Stimulated activated CD4-positive, alpha-beta T cell treated with anti-CD3 and anti-CD28 coated beads, TNF-alpha, amount 100 ng/mL, for 24 hours (primary cell): Measurements from ENCODE around the gene MUC5B.
"Not testable (repeated sequence)": the region's sequence is repeated elsewhere in the genome, so short reads cannot be mapped to it uniquely, and the experiment has no call there.

Experiments
- DNase-seq, 3 experiments: peaks; one replicate each; pipeline ENCODE4 v3.0.0-alpha.2; 2020; ENCODE audit warnings: low read depth in 3 of 3

Gene MUC5B

DNA sequence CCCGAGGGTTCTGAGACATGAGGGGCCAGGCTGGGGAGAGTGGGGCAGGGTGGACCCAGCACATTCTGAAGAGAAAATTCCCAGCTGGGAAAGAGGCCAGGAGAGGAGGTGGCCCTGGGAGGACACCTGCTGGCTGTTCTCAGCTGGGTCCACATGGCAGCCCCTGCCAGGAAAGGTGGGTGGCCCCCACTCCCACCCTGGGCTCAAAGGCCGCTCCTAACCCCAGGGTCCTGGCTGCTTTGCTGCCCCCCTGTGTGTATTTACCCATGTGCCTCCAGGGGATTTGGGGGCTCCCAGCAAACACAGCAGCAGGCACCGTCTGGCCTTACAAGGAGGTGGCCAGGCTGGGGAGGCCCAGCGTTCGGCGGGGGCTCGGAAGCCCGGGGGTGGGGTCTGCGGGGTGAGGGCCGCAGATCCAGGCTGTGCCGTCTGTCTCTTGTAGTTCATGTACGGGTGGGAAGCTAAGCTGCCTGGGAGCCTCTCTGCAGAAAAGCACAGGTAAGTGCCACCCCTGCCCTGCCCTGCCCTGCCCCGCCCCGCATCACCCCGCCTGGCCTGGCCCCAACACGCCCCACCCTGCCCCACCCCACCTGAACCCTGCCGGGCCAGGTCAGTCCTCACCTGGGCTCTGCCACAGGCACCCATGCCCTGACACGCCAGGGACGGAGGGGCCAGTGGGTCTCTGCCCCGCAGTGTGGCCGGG, 10.6 kb downstream of the MUC5B start:
- DNase-seq = no peak

GRCh38 chr11:1234054-1234720, 11.3 kb downstream of the MUC5B start:
- no peak for DNase-seq

- DNase-seq = no peak
These were observed 12.0 kb downstream of the MUC5B start for GRCh38 chr11:1234771-1235305.

- DNase-seq = no peak
These were observed 12.5 kb downstream of the MUC5B start for GRCh38 chr11:1235306-1235900.

GRCh38 chr11:1235901-1236315, 13.0 kb downstream of the MUC5B start:
- no peak for DNase-seq

DNA sequence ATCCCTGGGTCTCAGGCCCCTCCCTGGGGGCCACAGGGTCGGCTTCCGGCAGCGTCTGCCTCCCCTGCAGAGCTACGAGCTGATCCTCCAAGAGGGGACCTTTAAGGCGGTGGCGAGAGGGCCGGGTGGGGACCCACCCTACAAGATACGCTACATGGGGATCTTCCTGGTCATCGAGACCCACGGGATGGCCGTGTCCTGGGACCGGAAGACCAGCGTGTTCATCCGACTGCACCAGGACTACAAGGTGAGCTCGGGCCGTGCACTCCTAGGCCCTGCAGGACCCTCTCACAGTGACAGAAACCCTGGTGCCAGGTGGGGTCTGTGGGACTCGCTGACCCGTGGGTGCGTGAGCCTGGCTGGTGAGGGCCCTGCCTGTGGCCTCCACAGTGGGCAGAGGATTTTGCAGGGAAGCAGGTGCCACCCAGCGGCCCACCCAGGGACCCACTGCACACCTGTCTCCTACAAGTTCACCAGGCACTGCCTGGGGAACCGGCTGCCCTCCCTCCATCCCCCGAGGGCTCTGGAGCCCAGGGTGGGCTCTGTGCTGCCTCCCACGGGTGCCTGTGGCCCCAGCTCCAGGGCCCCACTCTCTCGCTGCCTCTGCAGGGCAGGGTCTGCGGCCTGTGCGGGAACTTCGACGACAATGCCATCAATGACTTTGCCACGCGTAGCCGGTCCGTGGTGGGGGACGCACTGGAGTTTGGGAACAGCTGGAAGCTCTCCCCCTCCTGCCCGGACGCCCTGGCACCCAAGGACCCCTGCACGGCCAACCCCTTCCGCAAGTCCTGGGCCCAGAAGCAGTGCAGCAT, 13.7 kb downstream of the MUC5B start:
- DNase-seq = no peak

DNA sequence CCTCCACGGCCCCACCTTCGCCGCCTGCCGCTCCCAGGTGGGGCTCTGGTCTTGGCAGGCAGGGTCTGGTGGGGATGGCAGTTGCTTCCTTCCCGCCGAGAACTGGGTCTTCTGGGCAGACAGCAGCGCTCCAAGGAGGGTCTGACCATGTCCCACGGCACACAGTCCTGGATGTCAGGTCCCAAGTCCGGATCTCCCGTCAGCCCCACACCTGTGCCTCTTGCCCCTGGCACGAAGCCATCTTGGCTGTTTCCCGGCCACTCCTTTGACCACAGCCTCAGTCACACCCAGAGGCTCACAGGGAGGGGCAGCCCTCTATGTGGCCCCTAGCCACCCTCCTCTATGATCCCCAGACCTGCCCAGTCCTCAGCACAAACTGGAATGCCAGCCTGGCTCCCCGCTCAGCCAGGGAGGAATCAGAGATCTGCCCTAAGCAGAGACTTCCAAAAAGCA, 14.3 kb downstream of the MUC5B start:
- no peak for DNase-seq

DNA sequence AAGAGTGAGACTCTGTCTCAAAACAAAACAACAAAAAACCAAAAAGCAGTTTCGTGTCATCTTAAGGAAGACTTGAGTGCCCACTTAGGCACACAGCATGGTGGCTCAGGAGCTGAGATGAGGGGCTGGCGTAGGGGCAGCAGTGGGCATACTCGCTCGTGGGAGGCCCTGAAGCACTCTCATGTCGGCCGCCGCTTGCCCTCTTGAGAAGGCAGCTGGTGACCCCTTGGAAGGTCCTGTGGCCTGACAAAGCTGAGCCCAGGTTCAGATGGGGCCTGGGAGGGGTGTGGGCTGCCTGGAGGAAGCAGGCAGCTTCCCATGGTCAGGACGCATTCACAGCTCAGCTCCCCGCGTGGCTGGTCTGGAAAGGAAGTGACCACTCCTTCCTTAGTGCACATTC, 15.0 kb downstream of the MUC5B start:
- DNase-seq = no peak

DNA sequence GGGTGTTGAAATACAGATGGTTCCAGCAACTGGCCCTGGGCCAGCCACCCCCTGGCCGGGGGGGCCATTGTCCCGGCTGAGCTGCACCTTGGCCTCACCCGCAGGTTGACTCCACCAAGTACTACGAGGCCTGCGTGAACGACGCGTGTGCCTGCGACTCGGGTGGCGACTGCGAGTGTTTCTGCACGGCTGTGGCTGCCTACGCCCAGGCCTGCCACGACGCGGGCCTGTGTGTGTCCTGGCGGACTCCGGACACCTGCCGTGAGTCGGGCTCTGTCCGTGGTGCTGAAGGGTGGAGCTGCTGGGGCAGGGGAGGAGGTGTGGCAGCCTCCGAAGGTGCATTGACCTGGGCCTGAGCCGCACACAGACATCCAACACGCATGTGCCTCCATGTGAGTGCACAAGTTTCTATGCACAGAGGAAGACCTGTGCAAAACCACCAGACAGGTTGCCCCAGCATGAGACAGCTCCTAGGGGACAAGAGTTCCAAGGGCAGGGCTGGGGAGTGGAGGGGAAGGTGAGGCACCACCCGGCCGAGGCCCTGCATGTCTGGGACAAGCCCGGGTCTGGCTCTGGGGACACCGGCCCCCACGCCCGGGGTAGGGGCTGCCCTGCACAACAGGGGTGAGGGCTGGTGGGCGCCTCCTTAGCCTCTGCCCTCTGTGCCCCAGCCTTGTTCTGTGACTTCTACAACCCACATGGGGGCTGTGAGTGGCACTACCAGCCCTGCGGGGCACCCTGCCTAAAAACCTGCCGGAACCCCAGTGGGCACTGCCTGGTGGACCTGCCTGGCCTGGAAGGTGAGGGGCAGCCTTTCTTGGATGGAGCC, 16.1 kb downstream of the MUC5B start:
- no peak for DNase-seq

DNA sequence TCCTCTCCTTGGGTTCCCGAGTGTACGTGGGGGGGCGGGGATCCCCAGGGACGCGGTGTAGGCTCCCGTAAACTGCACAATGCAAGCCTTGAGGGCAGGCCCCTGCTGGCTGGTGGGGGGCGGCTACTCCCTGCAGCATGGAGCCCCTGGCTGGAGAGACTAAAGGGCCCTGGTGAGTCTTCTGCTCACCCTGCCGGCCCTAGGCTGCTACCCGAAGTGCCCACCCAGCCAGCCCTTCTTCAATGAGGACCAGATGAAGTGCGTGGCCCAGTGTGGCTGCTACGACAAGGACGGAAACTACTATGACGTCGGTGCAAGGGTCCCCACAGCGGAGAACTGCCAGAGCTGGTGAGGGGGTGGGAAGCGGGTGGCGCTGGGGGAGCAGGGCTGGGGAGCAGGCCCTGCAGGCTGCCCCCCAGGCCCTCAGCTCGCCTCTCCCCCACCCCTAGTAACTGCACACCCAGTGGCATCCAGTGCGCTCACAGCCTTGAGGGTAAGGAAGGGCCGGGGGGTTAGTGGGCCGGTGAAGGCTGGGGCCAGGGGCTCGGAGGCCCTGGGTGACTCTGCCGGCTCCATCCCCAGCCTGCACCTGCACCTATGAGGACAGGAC, 16.8 kb downstream of the MUC5B start:
- DNase-seq = no peak

DNA sequence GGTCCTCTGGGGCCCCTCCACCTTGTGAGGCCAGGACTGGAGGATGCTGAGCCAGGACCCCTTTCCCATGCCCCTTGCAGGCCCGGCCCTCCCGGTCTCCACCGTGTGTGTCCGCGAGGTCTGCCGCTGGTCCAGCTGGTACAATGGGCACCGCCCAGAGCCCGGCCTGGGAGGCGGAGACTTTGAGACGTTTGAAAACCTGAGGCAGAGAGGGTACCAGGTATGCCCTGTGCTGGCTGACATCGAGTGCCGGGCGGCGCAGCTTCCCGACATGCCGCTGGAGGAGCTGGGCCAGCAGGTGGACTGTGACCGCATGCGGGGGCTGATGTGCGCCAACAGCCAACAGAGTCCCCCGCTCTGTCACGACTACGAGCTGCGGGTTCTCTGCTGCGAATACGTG, 17.9 kb downstream of the MUC5B start:
- DNase-seq = no peak

DNA sequence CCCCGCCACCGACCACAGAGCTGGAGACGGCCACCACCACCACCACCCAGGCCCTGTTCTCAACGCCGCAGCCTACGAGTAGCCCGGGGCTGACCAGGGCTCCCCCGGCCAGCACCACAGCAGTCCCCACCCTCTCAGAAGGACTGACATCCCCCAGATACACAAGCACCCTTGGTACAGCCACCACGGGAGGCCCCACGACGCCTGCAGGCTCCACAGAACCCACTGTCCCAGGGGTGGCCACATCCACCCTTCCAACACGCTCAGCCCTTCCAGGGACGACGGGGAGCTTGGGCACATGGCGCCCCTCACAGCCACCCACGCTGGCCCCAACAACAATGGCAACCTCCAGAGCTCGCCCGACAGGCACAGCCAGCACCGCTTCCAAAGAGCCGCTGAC, 18.8 kb downstream of the MUC5B start:
- DNase-seq = no peak

GRCh38 chr11:1242289-1242688, 19.4 kb downstream of the MUC5B start:
- DNase-seq = no peak

DNA sequence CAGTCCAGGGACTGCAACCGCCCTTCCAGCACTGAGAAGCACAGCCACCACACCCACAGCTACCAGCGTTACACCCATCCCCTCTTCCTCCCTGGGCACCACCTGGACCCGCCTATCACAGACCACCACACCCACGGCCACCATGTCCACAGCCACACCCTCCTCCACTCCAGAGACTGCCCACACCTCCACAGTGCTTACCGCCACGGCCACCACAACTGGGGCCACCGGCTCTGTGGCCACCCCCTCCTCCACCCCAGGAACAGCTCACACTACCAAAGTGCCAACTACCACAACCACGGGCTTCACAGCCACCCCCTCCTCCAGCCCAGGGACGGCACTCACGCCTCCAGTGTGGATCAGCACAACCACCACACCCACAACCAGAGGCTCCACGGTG, 19.9 kb downstream of the MUC5B start:
- not testable (repeated sequence) for DNase-seq

DNA sequence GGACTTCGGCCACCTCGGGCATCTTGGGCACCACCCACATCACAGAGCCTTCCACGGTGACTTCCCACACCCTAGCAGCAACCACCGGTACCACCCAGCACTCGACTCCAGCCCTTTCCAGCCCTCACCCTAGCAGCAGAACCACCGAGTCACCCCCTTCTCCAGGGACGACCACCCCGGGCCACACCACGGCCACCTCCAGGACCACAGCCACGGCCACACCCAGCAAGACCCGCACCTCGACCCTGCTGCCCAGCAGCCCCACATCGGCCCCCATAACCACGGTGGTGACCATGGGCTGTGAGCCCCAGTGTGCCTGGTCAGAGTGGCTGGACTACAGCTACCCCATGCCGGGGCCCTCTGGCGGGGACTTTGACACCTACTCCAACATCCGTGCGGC, 20.7 kb downstream of the MUC5B start:
- DNase-seq = not testable (repeated sequence)

- not testable (repeated sequence) for DNase-seq
These were observed 21.7 kb downstream of the MUC5B start for GRCh38 chr11:1244557-1244956.

- not testable (repeated sequence) for DNase-seq
These were observed 22.9 kb downstream of the MUC5B start for GRCh38 chr11:1245717-1246116.

DNA sequence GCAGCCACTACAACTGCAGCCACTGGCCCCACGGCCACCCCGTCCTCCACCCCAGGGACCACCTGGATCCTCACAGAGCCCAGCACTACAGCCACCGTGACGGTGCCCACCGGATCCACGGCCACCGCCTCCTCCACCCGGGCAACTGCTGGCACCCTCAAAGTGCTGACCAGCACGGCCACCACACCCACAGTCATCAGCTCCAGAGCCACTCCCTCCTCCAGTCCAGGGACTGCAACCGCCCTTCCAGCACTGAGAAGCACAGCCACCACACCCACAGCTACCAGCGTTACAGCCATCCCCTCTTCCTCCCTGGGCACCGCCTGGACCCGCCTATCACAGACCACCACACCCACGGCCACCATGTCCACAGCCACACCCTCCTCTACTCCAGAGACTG, 23.4 kb downstream of the MUC5B start:
- DNase-seq = not testable (repeated sequence)

- DNase-seq = not testable (repeated sequence)
These were observed 24.2 kb downstream of the MUC5B start for GRCh38 chr11:1247026-1247425.

- not testable (repeated sequence) for DNase-seq
These were observed 26.1 kb downstream of the MUC5B start for GRCh38 chr11:1248951-1249350.

DNA sequence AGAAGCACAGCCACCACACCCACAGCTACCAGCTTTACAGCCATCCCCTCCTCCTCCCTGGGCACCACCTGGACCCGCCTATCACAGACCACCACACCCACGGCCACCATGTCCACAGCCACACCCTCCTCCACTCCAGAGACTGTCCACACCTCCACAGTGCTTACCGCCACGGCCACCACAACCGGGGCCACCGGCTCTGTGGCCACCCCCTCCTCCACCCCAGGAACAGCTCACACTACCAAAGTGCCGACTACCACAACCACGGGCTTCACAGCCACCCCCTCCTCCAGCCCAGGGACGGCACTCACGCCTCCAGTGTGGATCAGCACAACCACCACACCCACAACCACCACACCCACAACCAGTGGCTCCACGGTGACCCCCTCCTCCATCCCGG, 27.5 kb downstream of the MUC5B start:
- not testable (repeated sequence) for DNase-seq
